ENCODE data around the gene RNASE8.

RNASE8 gene

GRCh38 chr14:21092273-21093011 is 34.8 kb downstream of the RNASE8 start:
- peak; percentile 91 for DNase-seq (ENCODE audit: low spot score)

DNA sequence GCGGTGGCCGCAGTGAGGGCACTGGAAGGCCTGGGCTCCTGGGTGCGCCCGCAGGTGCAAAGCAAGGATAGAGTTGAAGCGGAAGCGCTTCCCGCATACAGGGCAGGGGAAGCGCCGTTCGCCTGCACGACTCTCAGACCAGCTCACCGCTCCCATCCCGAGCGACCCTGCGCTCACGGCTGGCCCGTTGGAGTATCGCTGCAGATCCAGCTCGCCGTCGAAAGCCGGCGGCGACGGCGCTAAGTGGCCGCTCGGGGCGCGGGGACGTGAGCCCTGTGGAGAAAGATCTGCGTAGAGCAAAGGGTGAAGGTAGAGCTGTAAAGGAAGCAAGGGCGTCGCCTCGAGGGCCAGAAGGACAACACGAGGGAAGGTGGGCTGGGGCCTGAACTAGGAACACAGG is 35.4 kb downstream of the RNASE8 start:
- no peak for DNase-seq (ENCODE audit: low spot score)

DNA sequence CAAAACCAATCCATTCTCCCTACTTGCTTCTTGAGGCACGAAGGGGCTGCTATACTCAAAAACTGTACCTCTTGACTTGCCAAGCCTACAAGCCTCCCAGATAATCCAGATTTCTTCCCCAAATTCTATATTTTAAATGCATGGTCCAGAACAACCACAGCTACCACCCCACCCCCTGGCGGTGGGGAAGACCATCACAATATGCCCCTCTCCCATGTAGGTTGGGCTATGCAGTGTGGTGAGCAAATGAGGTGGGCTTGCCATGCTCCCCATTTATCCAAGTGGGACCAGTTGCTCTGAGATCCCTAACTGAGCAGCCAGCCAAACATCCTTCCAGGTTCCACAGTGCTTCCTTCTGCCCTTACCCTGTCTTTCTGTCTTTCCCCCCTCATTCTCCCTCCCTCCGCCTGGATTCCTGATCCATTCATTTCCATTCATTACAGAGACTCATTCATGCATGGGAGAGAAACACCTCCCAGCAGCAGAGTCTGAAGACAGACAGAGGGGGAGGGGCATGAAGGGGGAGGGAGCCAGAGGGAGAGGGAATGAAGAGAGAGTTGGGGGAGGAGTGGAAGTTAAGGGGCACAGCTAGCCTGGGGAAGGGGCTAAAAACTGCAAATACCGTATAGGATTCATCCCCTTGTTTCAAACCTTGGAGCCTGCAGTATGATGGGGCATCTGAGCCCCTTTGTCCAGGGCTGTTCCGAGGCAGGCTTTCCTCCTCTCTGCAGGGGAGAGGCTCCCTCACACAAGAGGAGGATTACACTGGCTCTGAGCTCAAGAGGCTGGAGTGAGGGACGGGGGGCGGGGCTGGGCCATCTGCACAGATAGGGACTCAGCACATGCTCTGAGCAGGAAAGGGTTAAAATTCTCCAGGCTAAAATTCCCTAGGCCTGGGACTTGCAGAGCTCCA is 36.4 kb downstream of the RNASE8 start:
- DNase-seq (ENCODE audit: low spot score), result no peak

DNA sequence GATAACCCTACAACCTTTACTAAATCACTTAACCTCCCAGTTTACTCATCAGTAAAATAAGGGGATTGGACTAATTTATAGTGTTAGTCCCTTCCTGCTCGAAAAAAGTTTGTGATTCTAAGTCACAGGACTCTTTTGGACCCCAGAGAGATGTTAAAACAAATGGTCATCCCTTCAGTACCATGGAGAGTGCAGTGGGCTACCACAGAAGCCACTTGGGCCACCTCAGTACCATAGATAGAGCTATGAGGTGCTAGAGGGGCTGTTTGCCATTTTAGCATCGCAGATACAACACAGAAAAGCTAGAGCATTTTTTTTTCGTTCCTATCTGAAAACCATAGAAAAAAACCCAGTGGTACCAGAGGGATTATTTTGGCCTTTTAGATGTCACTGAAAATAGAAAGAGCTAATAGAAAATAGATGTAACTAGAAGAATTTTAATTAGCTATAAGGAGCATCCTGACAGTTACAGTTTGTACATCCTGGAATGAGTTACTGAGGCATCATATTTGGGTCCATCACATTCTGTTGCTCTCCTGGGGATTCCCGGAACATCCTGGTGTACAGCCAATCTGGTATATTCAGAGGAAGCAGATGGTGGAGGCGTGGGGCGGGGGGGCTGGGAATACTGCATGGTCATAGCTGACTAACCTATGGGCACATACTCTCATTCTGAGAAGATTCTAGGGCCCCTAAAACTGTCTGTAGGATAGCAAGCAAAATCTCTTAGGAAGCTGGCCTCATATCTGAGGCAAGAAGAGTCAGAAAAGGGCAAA is 38.0 kb downstream of the RNASE8 start:
- no peak for DNase-seq (ENCODE audit: low spot score)

GRCh38 chr14:21096438-21096837 is 38.8 kb downstream of the RNASE8 start:
- DNase-seq (ENCODE audit: low spot score), result no peak

DNA sequence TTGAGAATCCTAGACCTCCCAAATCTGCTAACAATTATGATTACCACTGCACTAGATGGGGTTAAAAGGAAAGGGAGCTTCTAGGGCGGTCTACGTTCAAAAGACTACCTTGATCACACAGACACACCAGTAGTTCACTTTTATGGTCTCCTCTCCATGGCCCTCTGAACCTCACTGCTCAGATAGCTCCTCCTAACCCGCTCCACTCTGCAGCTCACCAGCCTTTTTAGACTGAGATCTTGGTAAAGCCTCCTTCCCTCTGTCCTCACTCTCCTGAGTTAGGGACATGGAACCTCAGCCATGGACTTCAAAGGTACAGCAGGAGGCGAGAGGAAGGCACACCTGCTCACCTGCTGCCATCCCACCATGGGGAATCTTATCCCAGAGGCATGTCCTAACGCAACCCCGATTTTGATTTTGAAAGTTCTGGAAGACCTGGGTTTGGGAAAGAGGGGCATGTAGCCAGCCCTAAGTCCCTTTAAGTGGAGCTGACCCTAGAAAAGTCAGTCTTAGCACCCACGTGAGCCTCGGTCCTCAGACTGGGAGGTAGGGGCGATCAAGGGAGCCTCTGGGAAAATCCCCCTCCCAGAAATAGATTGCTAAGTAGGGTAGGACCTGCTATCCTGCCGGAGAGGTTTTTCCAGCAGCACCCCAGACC is 39.5 kb downstream of the RNASE8 start:
- no peak for DNase-seq (ENCODE audit: low spot score)

GRCh38 chr14:21097636-21098075 is 40.0 kb downstream of the RNASE8 start:
- DNase-seq (ENCODE audit: low spot score), result no peak

DNA sequence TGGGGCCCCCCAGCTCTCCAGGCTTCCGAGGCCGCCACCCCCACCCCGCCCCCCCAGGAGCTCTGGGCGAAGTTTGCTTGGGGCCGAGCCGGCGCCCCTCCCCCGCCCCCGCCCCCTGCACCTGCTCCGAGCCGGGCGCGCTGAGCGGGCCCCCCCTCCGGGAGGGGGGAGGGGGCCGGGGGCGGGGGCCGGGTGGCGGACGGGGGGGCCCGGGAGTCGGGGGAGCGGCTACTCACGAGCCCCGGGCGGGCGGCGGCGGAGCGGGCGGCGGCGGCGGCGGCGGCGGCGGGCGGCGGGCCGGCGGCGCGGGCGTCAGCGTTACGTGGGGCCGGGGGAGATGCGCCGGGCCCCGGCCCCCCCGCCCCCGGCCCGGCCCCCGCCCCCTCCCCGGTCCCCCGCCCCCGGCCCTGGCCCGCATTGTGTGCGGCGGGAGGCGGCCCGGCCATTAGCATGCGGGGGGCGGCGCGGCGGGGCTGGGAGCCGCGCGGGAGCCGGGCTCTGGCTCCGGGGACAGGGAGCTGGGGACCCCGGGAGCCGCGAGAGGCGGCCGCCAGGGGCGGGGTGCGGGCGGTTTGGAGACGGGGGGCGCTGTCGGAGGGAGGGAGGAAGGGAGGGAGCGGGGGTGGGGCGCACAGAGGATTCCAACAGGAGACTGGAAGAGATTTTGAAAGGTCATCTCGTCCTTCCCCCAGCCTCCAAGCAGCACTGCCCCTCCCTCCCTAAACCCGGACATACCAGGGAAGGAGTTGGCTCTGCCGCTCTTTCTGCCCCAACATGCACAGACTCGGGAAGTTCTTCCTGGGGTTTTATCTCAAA is 40.7 kb downstream of the RNASE8 start, which contains the start of gene ZNF219:
ZNF219 (minus strand) TSS at position 580 of the 816 bp plus-strand sequence. CDS start 5,064 bp downstream, outside the sequence.
- peak; percentile 50 for DNase-seq (ENCODE audit: low spot score)

GRCh38 chr14:21098892-21099595 is 41.4 kb downstream of the RNASE8 start:
- no peak for DNase-seq (ENCODE audit: low spot score)

DNA sequence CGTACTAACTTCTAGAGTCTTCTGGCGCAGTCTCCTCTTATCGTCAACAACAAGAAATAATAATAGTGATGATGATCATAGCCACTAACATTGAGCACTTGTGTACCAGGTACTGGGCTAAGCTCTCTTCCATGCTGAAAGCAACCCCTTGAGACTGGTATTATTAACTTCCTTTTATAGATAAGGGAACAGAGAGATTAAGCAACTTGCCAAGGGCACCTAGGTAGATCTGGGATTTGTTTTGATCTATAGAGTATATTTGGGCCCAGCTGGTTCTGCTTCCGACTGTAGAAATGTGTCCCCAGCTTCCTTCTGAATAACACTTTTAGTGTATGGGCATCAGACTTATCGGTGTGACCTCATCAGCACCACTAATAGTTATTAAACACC is 42.0 kb downstream of the RNASE8 start:
- no peak for DNase-seq (ENCODE audit: low spot score)

DNA sequence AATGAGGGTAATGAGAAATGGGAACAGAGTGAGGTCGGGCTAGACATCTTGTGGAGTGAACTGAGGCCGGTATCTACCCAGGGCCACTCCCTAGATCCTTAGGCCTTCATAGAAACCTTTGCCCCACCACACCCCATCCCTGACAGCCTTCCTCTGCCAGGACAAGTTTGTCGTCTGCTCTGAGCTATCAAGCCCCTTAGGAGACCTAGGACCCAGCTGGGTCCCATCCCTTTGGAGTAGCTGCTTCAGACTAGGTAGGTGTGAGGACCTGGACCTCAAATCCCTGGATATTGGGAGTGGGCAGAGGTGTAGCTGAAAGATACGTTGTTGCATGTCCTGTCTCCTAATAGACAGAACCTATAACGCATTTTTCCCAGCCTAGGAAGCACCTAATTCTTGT is 43.3 kb downstream of the RNASE8 start, which contains the start of gene TMEM253:
TMEM253 (plus strand) TSS at position 136 of the 400 bp plus-strand sequence. CDS start 278 bp downstream, outside the sequence.
- DNase-seq (ENCODE audit: low spot score), result no peak

DNA sequence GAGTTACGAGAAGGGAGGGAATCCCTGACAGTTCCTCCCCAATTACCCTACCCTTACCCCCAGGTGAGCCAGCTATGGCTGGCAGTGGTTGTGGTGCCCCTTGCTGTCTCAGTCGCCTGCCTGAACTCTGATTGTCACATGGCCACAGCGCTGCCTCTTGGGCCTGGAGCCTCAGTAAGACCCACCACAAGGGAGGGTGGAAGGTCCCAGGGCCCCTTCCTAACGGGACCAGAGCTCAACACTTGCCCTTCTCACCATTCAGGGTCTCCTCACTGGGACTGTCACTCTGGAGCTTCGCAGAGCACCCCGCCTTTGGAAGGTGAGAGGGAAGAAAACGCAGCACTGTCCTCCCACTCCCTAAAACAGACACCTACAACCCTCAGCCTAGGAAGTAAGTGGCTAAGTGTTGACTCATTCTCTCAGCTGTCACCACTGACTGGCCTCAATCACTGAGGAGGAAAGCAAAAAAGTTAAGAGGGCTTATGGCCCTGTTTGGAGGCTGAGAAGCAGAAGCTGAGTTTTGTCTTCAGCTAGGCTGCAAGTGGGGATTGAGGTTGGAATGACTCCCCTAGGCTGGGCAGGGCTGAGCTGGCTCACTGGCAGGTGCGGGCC is 44.3 kb downstream of the RNASE8 start:
- no peak for DNase-seq (ENCODE audit: low spot score)

DNA sequence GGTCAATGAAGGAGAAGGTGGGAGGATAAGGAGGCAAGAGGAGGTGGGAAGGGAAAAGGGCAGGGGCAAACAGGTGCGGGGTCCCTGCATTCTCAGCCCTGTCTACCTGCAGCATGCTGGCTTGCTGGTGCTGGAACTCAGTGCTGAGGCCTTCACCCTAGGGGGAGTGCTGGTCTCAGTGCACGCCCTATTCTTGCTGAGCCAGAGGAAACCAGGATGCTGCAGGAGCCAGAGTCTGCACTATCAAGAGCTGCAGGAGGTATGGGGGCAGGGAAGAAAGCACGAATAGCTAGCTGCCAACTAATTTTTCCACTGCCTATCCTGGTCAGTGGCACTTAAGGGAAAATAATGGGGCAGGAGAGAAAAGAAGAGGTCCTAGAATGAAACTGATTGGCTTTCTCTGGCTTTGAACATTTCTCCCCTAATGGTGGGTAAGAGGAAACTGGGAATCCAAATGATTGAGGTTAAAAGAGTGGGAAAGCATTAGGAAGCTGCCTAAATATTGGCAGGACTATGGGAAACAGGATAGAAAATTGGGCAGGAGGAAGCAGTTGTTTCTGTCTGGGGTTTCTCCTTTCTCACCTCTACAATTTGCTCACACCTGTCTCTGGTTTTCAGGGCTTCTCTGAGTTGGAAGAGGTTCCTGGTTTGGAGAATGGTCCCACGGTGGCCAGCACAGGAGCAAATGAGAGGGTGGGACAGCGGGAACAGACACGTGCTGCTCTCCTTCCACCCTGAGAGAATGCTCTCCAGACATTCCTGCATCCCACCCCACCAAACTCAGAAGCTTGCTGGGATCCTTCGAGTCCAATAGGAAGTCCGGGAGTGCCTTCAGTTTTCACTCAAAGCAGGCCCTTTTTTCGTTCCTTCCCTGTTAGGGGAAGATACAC is 45.1 kb downstream of the RNASE8 start:
- no peak for DNase-seq (ENCODE audit: low spot score)

GRCh38 chr14:21103411-21103709 is 45.7 kb downstream of the RNASE8 start:
- no peak for DNase-seq (ENCODE audit: low spot score)

- peak; percentile 96 for DNase-seq (ENCODE audit: low spot score)
Measured at GRCh38 chr14:21103710-21104447, 46.3 kb downstream of the RNASE8 start.

GRCh38 chr14:21104448-21105060 is 46.9 kb downstream of the RNASE8 start:
- DNase-seq (ENCODE audit: low spot score), result peak; percentile 85

- DNase-seq (ENCODE audit: low spot score), result no peak
Measured at GRCh38 chr14:21105095-21105494, 47.5 kb downstream of the RNASE8 start.

GRCh38 chr14:21106176-21106497 is 48.5 kb downstream of the RNASE8 start:
- no peak for DNase-seq (ENCODE audit: low spot score)

All from AG20443 (cell line).